NCI-H2171 (cell line): ENCODE measurements around the gene OR10AD1.

ENCODE experiments used
- DNase-seq: peaks from one replicate; lab custom pipeline; 2025; lab: John Stamatoyannopoulos, UW

The OR10AD1 gene

GRCh38 chr12:48191096-48191495 lies 12.0 kb downstream of the OR10AD1 start:
- DNase-seq, result no peak

GRCh38 chr12:48189331-48190125 lies 13.6 kb downstream of the OR10AD1 start:
- peak; percentile 21 for DNase-seq

GRCh38 chr12:48187916-48188695 lies 15.0 kb downstream of the OR10AD1 start:
- DNase-seq, result no peak

DNA sequence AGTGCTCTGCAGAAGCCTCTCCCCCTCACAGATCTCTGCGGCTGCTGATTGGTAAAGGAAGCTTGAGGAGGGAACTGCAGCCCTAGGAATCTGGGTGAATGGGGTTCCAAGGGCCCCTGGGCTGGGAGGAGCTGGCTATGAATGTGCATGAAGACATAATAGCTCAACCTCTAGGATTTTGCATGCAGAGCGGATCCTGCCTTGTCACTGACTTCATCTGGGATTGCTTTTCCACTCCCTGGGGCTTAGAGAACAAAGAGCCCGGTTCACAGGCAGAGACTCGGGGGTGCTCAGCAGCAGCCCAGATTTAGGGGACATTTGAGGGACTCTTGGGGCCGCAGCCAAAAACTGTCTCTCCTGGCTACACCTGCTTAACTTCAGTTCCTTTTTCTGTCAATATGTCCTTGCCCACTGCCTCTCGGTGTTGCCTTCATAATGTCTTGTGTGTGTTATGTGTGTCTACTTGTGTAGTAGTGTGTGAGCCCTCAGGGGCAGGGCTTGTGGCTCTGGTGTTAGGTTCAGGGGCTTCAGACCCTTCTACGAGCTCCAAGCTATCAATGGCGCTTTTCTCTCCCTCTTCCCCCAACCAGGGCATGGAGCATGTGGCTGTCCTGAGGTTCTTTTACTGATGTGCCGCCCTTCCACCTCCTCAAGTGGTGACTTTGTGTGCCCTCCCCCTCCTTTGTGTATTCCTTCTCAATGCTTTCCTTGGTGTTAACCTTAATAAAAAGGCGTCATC lies 17.7 kb downstream of the OR10AD1 start:
- no peak for DNase-seq

DNA sequence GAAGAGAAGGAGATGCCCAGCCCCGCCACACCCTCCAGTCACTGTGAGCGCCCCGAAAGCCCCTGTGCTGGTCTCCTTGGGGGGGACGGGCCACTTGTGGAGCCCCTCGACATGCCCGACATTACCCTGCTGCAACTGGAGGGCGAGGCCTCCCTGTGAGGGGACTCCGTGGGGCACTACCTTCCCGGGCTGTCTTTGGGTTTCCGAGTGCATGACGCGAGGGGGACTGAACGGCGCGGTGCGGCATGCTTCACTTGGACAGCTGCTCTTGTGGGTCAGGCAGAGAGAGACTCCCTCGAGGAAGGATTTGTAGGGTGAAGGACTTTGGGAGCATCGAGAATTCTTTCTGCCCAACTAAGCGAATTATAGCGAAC lies 18.6 kb downstream of the OR10AD1 start:
- DNase-seq, result no peak

DNA sequence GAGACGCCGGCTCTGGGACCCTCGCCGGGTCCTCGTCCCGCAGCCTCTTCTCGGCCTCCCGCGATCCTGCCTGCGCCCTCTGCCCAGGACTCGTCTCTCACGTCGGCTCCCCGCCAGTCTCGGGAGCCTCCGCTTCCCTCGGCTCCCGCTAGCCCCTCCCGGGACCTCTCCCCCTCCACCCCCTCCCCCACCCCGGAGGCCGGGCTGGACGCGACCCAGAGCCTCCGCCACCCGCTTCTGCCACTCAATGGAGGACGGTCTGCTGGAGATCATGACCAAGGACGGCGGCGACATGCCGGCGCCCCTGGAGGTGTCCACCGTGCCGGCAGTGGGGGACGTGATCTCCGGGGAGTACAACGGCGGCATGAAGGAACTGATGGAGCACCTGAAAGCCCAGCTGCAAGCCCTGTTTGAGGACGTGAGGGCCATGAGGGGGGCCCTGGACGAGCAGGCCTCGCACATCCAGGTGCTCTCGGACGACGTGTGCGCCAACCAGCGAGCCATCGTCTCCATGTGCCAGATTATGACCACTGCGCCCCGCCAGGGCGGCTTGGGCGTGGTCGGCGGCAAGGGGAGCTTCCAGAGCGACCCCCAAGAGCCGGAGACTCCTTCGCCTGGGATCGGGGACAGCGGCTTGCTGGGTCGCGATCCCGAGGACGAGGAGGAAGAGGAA lies 19.1 kb downstream of the OR10AD1 start:
- DNase-seq, result no peak

- DNase-seq, result peak; percentile 90
Observed at GRCh38 chr12:48183091-48183875, 19.8 kb downstream of the OR10AD1 start, which contains the start of gene CCDC184. Gene CCDC184 (plus strand): TSS chr12:48183644. CDS start chr12:48184123, 479 bp downstream.

DNA sequence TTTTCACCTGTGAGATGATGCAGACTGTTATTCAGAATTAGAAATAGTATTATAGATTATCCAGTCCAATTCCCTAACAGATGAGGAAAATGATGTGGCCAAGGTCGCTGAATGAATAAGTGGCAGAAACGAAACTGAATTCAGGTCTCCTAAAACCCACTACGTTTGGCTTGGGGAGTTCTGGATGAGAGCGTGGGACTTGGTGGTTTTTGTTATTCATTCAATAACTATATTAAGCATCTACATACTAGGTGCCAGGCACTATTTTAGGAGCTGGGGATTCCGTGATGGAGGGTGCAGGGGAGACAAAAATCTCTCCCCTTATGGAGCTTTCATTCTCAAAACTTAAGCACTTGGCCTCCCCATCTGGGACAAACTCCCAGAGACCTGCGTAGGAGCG lies 20.5 kb downstream of the OR10AD1 start:
- DNase-seq, result no peak

GRCh38 chr12:48180857-48181495 lies 22.1 kb downstream of the OR10AD1 start:
- DNase-seq, result no peak

DNA sequence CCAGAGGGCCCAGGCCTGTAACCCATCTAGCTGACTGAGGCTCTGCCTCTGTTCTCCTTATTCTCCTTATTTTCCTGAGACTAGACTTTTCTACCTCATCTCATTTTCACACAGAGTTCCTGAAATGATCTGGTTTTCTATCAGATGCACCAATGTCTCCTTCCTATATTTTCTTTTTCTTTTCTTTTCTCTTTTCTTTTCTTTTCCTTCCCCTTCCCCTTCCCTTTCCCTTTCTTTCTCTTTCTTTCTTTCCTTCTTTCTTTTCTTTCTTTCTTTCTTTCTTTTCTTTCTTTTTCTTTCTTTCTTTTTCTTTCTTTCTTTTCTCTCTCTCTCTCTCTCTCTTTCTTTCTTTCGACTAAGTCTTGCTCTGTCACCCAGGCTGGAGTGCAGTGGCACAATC lies 22.7 kb downstream of the OR10AD1 start:
- DNase-seq, result no peak

DNA sequence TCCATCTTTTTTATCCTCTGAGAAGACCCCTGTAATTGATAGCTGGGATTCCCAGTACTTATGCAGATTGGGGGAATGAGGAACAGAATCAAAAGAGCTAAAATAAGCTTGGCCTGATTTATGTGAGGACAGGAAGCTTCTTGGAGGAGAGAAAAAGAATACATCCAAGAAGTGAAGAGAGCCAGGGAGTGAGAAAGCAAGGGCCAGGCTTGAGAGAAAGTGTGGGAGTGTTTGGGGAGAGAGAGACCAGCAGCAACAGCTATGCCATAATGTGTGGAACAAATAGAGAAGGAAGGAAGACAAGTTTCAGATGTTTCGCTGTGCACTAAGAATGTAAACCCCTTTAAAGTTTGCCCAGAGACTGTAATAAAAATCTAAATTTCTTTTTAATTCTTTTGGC lies 23.6 kb downstream of the OR10AD1 start:
- DNase-seq, result no peak

- DNase-seq, result no peak
Observed at GRCh38 chr12:48177982-48178381, 25.1 kb downstream of the OR10AD1 start.

- DNase-seq, result no peak
Observed at GRCh38 chr12:48176417-48176751, 26.7 kb downstream of the OR10AD1 start.

DNA sequence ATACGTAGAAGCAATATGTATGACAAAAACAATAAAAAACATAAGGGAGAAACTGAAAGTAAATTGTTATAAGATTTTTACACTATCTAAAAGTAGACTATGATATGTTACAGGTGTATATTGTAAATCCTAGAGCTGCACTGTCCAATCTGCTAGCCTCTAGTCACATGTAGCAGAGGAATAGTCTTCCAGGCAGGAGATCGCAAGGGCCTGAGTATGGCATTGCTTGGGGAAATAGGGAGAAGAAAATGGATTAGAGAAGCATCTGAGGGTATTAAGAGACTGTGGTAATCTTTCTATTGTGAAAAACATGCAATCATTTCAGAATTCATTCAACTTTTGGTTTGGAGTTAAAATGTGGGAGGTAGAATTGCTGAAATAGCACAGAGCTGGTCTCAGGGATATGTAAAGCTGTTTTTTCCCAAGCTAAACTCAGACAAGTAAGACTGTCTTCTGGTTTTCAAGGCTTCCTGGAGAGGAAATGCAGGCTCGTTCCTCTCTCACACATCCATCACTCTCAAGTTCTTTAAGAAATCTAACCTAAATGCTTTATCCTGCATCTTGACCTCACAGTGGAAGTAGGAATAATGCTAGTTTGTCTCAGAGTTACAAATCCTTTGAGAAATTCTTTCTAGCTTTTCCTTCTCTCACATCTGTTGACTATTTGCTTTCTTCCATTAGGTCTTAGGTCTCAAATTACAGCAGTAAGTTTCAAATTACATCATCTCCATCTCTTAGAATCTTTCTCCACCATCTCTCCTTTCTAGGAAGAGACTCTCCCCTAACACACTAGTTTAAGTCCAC lies 27.3 kb downstream of the OR10AD1 start:
- peak; percentile 27 for DNase-seq

DNA sequence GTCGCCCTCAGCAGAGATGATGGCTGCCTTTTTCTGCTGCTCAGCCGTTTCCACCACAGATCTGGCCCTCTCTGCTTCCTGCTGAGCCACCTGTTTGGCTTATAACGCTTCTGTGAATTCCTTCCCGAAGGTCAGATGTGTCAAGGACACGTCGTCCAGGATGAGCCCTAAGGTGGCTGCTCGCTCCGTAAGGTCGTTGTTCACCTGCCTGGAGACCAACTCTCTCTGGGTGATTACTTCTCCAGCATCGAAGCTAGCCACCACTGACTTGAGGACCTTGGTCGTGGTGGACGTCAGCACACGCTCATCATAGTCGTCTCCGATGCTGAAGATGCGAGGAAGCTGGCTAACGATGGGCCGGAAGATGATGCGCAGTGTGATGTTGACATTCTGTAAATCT lies 34.1 kb downstream of the OR10AD1 start:
- DNase-seq, result no peak

DNA sequence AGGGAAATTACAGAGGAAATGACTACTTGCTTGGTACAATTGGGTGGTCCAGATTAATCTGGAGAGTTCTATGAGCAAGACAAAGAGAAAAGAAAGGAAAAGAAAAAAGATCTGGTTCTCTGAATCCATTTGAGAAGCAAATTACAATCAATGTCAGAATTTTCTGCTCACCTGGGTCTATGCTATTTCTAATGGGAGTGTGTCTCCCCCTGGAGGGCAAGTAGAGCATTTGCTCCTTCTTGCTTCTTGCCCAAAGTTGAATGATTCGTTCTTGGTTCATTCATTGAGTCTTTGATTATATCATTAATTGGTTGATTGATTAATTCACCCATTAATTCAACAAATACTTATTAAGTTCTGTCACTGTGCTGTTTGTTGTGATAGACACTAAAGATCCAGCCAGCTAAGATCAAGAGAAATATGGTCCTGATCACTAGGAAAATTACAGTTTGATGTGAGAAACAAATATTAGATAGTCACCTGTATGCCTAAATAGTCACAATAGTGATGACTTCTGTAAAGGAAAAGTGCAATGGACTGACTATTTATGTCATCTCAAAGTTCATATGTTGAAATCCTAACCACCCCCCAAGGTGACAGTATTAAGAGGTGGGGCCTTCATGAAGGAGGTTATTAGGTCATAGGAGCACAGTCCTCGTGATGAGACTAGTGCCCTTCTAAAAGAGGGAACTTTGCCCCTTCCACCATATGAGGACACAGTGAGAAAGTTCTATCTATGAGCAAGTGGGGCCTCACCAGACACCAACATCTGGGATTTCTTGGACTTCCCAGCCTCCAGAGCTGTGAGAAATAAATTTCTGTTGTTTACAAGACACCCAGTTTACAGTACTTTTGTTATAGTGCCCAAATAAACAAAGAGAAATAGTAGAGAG lies 37.8 kb downstream of the OR10AD1 start:
- no peak for DNase-seq

- no peak for DNase-seq
Observed at GRCh38 chr12:48164451-48164850, 38.6 kb downstream of the OR10AD1 start.

- DNase-seq, result no peak
Observed at GRCh38 chr12:48163150-48163747, 39.8 kb downstream of the OR10AD1 start.

- DNase-seq, result no peak
Observed at GRCh38 chr12:48160807-48161206, 42.3 kb downstream of the OR10AD1 start.
